ENCODE results near the gene GRPEL2.
"Not testable (repeated sequence)": the region's sequence is repeated elsewhere in the genome, so short reads cannot be mapped to it uniquely, and the experiment has no call there.

GRPEL2 gene

GRCh38 chr5:149394996-149395395, 49.7 kb downstream of the GRPEL2 start:
- DNase-seq (ENCODE audit: low read depth in 2 of 3, low spot score in 2 of 3) = not testable (repeated sequence)

GRCh38 chr5:149397530-149397929, 52.2 kb downstream of the GRPEL2 start:
- DNase-seq (ENCODE audit: low read depth in 2 of 3, low spot score in 2 of 3) = no peak

- not testable (repeated sequence) for DNase-seq (ENCODE audit: low read depth in 2 of 3, low spot score in 2 of 3)
Measured at GRCh38 chr5:149398747-149399266, 53.5 kb downstream of the GRPEL2 start.

- DNase-seq (ENCODE audit: low read depth in 2 of 3, low spot score in 2 of 3) = no peak
Measured at GRCh38 chr5:149399775-149400174, 54.5 kb downstream of the GRPEL2 start.

GRCh38 chr5:149400304-149400703, 55.0 kb downstream of the GRPEL2 start:
- no peak for DNase-seq (ENCODE audit: low read depth in 2 of 3, low spot score in 2 of 3)

- no peak for DNase-seq (ENCODE audit: low read depth in 2 of 3, low spot score in 2 of 3)
Measured at GRCh38 chr5:149401051-149401450, 55.8 kb downstream of the GRPEL2 start.

- DNase-seq (ENCODE audit: low read depth in 2 of 3, low spot score in 2 of 3) = no peak
Measured at GRCh38 chr5:149402291-149402690, 57.0 kb downstream of the GRPEL2 start.
